GM20000 (cell line): Measurements from ENCODE around the gene KCNQ1.

Source experiments
- DNase-seq: peaks from one replicate; pipeline ENCODE4 v3.0.0; 2012; ENCODE audit warnings: low spot score
- CTCF ChIP-seq: IDR thresholded peaks from 2 replicates; pipeline ENCODE4 v1.5.1; 2012; ENCODE audit warnings: mild to moderate bottlenecking, control low read depth; ENCODE audit errors: extremely low read depth, missing control alignments

KCNQ1 gene

GRCh38 chr11:2684581-2684980 lies 239.8 kb downstream of the KCNQ1 start:
- TF ChIP-seq CTCF: no peak

GRCh38 chr11:2685051-2685450 lies 240.2 kb downstream of the KCNQ1 start:
- no peak for DNase-seq
- no peak for TF ChIP-seq CTCF

More at GRCh38 chr11:2684581-2684980, 239.8 kb downstream of the KCNQ1 start:
- no peak for DNase-seq

GRCh38 chr11:2685566-2686359 lies 241.0 kb downstream of the KCNQ1 start:
- no peak for TF ChIP-seq CTCF
- no peak for DNase-seq

GRCh38 chr11:2686360-2687222 lies 241.8 kb downstream of the KCNQ1 start:
- no peak for TF ChIP-seq CTCF
- no peak for DNase-seq

- no peak for DNase-seq
- TF ChIP-seq CTCF: no peak
Measured at GRCh38 chr11:2687223-2687530, 242.4 kb downstream of the KCNQ1 start.

- TF ChIP-seq CTCF: no peak
- no peak for DNase-seq
Measured at GRCh38 chr11:2687782-2688191, 243.0 kb downstream of the KCNQ1 start.
